ENCODE measurements around the gene C17orf58. TPM values are rescaled to one million over a fixed set of nuclear protein-coding genes. Genes with fewer than 3 reads are reported as not detected.

Gene C17orf58
- total and polyA plus RNA-seq, 9 of the 15 experiments (the other 6 are each of a cell fraction or from before 2014, with no cell fraction given), result 8.6 to 37.4 (median 27.6) TPM

DNA sequence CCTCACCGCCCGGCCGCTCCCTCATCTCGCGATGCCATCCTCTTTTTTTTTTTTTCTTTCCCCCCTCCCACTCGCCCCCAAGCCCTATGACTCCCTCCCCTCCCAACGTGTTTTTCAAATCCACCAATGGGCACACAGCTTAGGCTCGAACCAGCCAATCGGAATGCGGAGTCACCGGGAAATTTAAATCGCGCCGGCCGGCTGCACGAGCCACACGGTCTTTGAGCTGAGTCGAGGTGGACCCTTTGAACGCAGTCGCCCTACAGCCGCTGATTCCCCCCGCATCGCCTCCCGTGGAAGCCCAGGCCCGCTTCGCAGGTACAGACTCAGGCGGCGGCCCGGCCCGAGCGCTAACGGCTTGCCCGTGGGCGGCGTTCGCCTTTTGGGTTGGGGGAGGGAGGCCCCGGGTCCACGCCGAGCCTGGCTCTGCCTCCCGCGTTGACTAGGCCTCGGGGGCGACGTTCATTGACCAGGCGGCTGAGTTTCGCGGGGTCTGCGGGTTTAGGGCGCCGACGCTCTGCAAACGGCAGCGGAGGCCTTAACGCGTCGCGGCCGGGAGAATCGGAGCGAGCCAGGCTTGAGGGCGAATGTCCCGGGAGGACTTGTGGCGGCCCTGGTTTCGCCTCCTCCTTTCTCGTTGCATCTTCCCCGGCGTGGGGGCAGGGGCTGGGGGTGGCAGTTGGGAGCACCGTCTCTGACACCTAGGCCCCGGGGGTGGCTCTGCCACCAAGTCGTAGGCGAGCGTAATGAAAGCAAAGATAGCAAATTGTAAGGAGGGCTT, 39.4 kb upstream of the C17orf58 start, which contains the start of gene KPNA2 (continued):
- TF ChIP-seq ETV6 (IDR thresholded peaks at IDR 0.05; ENCODE audit: borderline replicate concordance in 1 of 2, low read depth in 2 of 2, low read length in 1 of 2) (no peak), ETV6 (CRISPR knock-in tag; IDR thresholded peaks at IDR 0.05; ENCODE audit: borderline replicate concordance) (no peak), ZNF518B (CRISPR knock-in tag; IDR thresholded peaks at IDR 0.05) (no peak), TARDBP (IDR thresholded peaks at IDR 0.05) (no peak), MIER1 (IDR thresholded peaks at IDR 0.05; ENCODE audit: low read depth) (no peak), TCF7L2 (IDR thresholded peaks at IDR 0.05; ENCODE audit: low read depth, low read length) (no peak), ATF7 (IDR thresholded peaks at IDR 0.05) (no peak), ZNF324 (CRISPR knock-in tag; IDR thresholded peaks at IDR 0.05) (no peak), THRB (CRISPR knock-in tag; conservative IDR thresholded peaks at IDR 0.05) (no peak), POLR2AphosphoS5 (IDR thresholded peaks at IDR 0.05; ENCODE audit: control insufficient read depth, insufficient read depth, low read depth, low read length) (peak; percentile 79), ZNF589 (CRISPR knock-in tag; IDR thresholded peaks at IDR 0.05; ENCODE audit: low read depth) (no peak; the same call in 1 of the 2 replicates), KDM2B (CRISPR knock-in tag; IDR thresholded peaks at IDR 0.05) (no peak), TFAM (CRISPR knock-in tag; conservative IDR thresholded peaks at IDR 0.05) (no peak), CREB5 (CRISPR knock-in tag; IDR thresholded peaks at IDR 0.05) (no peak), HDGF (IDR thresholded peaks at IDR 0.05) (no peak), CREB3 (tag; conservative IDR thresholded peaks at IDR 0.05; ENCODE audit: low read depth) (no peak), ZNF282 (CRISPR knock-in tag; IDR thresholded peaks at IDR 0.05) (no peak), COPS2 (conservative IDR thresholded peaks at IDR 0.05) (no peak)
